ENCODE measurements around the gene UBP1. TPM values are rescaled to one million over a fixed set of nuclear protein-coding genes. Genes with fewer than 3 reads are reported as not detected.

Gene UBP1, protein sequence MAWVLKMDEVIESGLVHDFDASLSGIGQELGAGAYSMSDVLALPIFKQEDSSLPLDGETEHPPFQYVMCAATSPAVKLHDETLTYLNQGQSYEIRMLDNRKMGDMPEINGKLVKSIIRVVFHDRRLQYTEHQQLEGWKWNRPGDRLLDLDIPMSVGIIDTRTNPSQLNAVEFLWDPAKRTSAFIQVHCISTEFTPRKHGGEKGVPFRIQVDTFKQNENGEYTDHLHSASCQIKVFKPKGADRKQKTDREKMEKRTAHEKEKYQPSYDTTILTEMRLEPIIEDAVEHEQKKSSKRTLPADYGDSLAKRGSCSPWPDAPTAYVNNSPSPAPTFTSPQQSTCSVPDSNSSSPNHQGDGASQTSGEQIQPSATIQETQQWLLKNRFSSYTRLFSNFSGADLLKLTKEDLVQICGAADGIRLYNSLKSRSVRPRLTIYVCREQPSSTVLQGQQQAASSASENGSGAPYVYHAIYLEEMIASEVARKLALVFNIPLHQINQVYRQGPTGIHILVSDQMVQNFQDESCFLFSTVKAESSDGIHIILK
- polyA plus RNA-seq (2012; rRNA removed), result 45.5 and 64.0 TPM in 2 replicates
- 52.7 and 57.3 TPM in 2 replicates for polyA plus RNA-seq (2012; cell fraction: cytosol; rRNA removed)
- polyA plus RNA-seq (2012; cell fraction: nucleus; rRNA removed), result 124 and 195 TPM in 2 replicates

DNA sequence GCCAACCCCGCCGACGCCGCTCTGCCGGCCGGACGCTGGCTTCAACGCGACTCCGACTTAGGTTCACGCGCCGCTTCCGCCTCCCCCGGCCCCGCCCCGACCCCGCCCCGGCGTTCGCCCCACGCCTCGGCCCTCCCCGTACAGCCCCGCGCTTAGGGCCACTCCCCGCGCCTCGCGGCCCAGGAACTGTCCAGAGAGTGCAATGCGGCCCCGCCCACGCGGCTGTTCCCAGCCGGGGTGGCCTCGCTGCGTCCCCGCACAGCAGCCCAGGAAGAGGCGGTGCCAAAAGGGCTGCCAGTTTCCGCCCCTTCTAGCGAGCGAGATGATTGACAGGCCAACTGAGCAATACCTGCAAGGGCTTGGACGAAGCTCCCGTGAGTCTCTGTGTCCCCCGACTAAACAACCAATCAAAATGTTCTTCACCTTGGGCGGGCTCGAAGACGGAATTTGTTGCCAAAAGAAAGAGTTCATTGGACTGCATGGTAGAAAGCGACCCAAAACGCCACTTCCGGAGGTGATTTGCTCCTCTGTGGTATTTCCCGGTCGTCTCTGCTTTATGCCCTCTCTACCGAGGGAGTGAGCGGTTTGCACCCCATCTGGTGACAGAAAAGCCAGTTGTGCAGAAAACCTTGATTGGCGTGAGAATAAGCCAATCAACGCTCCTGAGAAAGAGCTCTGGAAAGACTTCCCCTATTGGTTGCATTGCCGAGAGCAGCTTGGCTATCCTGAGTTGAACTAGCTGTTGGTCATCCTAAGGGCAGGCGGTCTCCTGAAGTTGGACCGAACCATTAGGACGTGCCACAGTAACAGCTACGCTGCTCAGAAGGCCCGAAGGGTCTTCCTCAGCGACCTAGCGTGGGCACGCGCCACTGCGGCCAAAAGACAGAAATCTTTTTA, at the start of gene UBP1:
Gene UBP1, minus strand, starts transcription at position 78 of the 897 bp plus-strand sequence. CDS start 557 bp downstream, outside the sequence.
- ChIA-PET CTCF (interaction anchor here (1.4 to 2.6 kb wide), 3 partner anchors 68 to 309 kb away, joined by 3 to 10 read pairs (median 6); no protein-coding TSS in a partner anchor), POLR2A (interaction anchor here (0.7 to 1.3 kb wide), 3 partner anchors 31 to 218 kb away, joined by 3 to 4 read pairs (median 3); no protein-coding TSS in a partner anchor)
- Histone ChIP-seq H3K9ac (peak within 1 kb of the TSS; percentile 88), H3K4me3 (ENCODE audit: low read depth in 2 of 2, low read length in 1 of 2) (peak within 1 kb of the TSS; percentile 78 to 97), H3K4me2 (peak within 1 kb of the TSS; percentile 85), H3F3A (replicated peaks; ENCODE audit: insufficient read depth) (peaks cover 32% of the 10 kb centered on the region), H2AFZ (ENCODE audit: low read depth) (peak within 1 kb of the TSS; percentile 95), H3K9me3 (no peaks in the 10 kb centered on the region), H3K27ac (ENCODE audit: low read depth in 2 of 2, low read length in 1 of 2) (peak within 1 kb of the TSS; percentile 99), H3K9me2 (no peaks in the 10 kb centered on the region), H3K36me3 (replicated peaks in 1 of 2; ENCODE audit: control insufficient read depth in 1 of 2, insufficient read depth in 2 of 2, low read length in 1 of 2) (no peaks in the 10 kb centered on the region), H3K27me3 (ENCODE audit: insufficient read depth) (no peaks in the 10 kb centered on the region), H4K20me1 (ENCODE audit: insufficient read depth) (peaks cover 40% of the 10 kb centered on the region), H3K4me1 (ENCODE audit: control insufficient read depth in 1 of 2, insufficient read depth in 2 of 2, low read depth in 1 of 2, low read length in 1 of 2) (peaks cover 14 to 16% of the 10 kb centered on the region in 2 experiments; a peak in 3 of 4 replicates), H3K79me2 (ENCODE audit: insufficient read depth) (peaks cover 42% of the 10 kb centered on the region)
- DNase-seq, result peak; percentile 96
- WGBS (ENCODE audit: low lambda C conversion rate), result 2% methylated on average over 23 of the region's 68 CpGs
- TF ChIP-seq ELF1 (IDR thresholded peaks at IDR 0.05) (peak; percentile 70; the same call in 1 of the 2 replicates), YY1 (IDR thresholded peaks at IDR 0.05; ENCODE audit: low read depth) (peak; percentile 25), JUND (IDR thresholded peaks at IDR 0.05) (no peak), RFX5 (IDR thresholded peaks at IDR 0.05; ENCODE audit: low read length) (peak; percentile 93), TCF12 (IDR thresholded peaks at IDR 0.05) (0 out of 2 replicates have a peak, but pooled peaks have one; percentile 3), POLR2AphosphoS5 (IDR thresholded peaks at IDR 0.05; ENCODE audit: low read depth, low read length) (peak; percentile 95), GATA2 (CRISPR knock-in tag; IDR thresholded peaks at IDR 0.05) (no peak), SIN3A (IDR thresholded peaks at IDR 0.05; ENCODE audit: borderline replicate concordance, low read depth, low read length) (peak; percentile 14; the same call in 1 of the 2 replicates), GABPA (IDR thresholded peaks at IDR 0.05; ENCODE audit: low read depth) (peak; percentile 88), NRF1 (IDR thresholded peaks at IDR 0.05; ENCODE audit: low read depth, low read length) (peak; percentile 38), TAF1 (IDR thresholded peaks at IDR 0.05; ENCODE audit: borderline replicate concordance, low read depth, low read length) (peak; percentile 81; the same call in 1 of the 2 replicates), TEAD4 (IDR thresholded peaks at IDR 0.05; ENCODE audit: borderline replicate concordance, insufficient read depth) (0 out of 2 replicates have a peak, but pooled peaks have one; percentile 35), RCOR1 (IDR thresholded peaks at IDR 0.05; ENCODE audit: low read length) (0 out of 2 replicates have a peak, but pooled peaks have one; percentile 14), MXI1 (IDR thresholded peaks at IDR 0.05; ENCODE audit: low read depth, low read length) (peak; percentile 82)
- TF ChIP-seq, protein P1, sequence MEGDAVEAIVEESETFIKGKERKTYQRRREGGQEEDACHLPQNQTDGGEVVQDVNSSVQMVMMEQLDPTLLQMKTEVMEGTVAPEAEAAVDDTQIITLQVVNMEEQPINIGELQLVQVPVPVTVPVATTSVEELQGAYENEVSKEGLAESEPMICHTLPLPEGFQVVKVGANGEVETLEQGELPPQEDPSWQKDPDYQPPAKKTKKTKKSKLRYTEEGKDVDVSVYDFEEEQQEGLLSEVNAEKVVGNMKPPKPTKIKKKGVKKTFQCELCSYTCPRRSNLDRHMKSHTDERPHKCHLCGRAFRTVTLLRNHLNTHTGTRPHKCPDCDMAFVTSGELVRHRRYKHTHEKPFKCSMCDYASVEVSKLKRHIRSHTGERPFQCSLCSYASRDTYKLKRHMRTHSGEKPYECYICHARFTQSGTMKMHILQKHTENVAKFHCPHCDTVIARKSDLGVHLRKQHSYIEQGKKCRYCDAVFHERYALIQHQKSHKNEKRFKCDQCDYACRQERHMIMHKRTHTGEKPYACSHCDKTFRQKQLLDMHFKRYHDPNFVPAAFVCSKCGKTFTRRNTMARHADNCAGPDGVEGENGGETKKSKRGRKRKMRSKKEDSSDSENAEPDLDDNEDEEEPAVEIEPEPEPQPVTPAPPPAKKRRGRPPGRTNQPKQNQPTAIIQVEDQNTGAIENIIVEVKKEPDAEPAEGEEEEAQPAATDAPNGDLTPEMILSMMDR (IDR thresholded peaks at IDR 0.05), result no peak
- TF ChIP-seq, protein P2, sequence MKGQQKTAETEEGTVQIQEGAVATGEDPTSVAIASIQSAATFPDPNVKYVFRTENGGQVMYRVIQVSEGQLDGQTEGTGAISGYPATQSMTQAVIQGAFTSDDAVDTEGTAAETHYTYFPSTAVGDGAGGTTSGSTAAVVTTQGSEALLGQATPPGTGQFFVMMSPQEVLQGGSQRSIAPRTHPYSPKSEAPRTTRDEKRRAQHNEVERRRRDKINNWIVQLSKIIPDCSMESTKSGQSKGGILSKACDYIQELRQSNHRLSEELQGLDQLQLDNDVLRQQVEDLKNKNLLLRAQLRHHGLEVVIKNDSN (IDR thresholded peaks at IDR 0.05; ENCODE audit: borderline replicate concordance, low read depth), result no peak
- TF ChIP-seq, protein P3, sequence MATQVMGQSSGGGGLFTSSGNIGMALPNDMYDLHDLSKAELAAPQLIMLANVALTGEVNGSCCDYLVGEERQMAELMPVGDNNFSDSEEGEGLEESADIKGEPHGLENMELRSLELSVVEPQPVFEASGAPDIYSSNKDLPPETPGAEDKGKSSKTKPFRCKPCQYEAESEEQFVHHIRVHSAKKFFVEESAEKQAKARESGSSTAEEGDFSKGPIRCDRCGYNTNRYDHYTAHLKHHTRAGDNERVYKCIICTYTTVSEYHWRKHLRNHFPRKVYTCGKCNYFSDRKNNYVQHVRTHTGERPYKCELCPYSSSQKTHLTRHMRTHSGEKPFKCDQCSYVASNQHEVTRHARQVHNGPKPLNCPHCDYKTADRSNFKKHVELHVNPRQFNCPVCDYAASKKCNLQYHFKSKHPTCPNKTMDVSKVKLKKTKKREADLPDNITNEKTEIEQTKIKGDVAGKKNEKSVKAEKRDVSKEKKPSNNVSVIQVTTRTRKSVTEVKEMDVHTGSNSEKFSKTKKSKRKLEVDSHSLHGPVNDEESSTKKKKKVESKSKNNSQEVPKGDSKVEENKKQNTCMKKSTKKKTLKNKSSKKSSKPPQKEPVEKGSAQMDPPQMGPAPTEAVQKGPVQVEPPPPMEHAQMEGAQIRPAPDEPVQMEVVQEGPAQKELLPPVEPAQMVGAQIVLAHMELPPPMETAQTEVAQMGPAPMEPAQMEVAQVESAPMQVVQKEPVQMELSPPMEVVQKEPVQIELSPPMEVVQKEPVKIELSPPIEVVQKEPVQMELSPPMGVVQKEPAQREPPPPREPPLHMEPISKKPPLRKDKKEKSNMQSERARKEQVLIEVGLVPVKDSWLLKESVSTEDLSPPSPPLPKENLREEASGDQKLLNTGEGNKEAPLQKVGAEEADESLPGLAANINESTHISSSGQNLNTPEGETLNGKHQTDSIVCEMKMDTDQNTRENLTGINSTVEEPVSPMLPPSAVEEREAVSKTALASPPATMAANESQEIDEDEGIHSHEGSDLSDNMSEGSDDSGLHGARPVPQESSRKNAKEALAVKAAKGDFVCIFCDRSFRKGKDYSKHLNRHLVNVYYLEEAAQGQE (IDR thresholded peaks at IDR 0.05; ENCODE audit: low read depth, low read length), result peak; percentile 60; the same call in 1 of the 2 replicates
- TF ChIP-seq, protein P4, sequence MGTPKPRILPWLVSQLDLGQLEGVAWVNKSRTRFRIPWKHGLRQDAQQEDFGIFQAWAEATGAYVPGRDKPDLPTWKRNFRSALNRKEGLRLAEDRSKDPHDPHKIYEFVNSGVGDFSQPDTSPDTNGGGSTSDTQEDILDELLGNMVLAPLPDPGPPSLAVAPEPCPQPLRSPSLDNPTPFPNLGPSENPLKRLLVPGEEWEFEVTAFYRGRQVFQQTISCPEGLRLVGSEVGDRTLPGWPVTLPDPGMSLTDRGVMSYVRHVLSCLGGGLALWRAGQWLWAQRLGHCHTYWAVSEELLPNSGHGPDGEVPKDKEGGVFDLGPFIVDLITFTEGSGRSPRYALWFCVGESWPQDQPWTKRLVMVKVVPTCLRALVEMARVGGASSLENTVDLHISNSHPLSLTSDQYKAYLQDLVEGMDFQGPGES (IDR thresholded peaks at IDR 0.05; ENCODE audit: low read depth, low read length), result peak; percentile 52
- TF ChIP-seq, protein P5, sequence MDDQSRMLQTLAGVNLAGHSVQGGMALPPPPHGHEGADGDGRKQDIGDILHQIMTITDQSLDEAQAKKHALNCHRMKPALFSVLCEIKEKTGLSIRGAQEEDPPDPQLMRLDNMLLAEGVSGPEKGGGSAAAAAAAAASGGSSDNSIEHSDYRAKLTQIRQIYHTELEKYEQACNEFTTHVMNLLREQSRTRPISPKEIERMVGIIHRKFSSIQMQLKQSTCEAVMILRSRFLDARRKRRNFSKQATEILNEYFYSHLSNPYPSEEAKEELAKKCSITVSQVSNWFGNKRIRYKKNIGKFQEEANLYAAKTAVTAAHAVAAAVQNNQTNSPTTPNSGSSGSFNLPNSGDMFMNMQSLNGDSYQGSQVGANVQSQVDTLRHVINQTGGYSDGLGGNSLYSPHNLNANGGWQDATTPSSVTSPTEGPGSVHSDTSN (IDR thresholded peaks at IDR 0.05), result peak; percentile 96
- TF ChIP-seq, protein P6, sequence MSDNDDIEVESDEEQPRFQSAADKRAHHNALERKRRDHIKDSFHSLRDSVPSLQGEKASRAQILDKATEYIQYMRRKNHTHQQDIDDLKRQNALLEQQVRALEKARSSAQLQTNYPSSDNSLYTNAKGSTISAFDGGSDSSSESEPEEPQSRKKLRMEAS (IDR thresholded peaks at IDR 0.05; ENCODE audit: low read depth), result peak; percentile 76
